HUES6 (cell line): ENCODE data around the gene USE1.

Experiments used
- H3K27ac ChIP-seq: 2 replicates; pipeline ENCODE4 v1.7.0; 2013; ENCODE audit warnings: low read depth, mild to moderate bottlenecking, low read length, inconsistent platforms
- H3K27me3 ChIP-seq: 2 replicates; pipeline ENCODE4 v1.6.1; 2013; ENCODE audit warnings: low read length; ENCODE audit not compliant: control insufficient read depth, insufficient read depth
- H3K36me3 ChIP-seq: 2 replicates; pipeline ENCODE4 v1.6.1; 2013; ENCODE audit warnings: low read length; ENCODE audit not compliant: control insufficient read depth, insufficient read depth
- H3K4me1 ChIP-seq: 2 replicates; pipeline ENCODE4 v1.6.1; 2013; ENCODE audit warnings: low read length; ENCODE audit not compliant: control insufficient read depth, insufficient read depth
- H3K4me3 ChIP-seq: 2 replicates; pipeline ENCODE4 v1.5.1; 2013; ENCODE audit warnings: low read depth, low read length
- H3K9ac ChIP-seq: one replicate; pipeline ENCODE4 v1.6.1; 2013; ENCODE audit warnings: mild to moderate bottlenecking, low read length
- H3K9me3 ChIP-seq: 2 replicates; pipeline ENCODE4 v1.6.1; 2013; ENCODE audit warnings: low read depth, low read length; ENCODE audit not compliant: control insufficient read depth, insufficient read depth

Gene USE1

DNA sequence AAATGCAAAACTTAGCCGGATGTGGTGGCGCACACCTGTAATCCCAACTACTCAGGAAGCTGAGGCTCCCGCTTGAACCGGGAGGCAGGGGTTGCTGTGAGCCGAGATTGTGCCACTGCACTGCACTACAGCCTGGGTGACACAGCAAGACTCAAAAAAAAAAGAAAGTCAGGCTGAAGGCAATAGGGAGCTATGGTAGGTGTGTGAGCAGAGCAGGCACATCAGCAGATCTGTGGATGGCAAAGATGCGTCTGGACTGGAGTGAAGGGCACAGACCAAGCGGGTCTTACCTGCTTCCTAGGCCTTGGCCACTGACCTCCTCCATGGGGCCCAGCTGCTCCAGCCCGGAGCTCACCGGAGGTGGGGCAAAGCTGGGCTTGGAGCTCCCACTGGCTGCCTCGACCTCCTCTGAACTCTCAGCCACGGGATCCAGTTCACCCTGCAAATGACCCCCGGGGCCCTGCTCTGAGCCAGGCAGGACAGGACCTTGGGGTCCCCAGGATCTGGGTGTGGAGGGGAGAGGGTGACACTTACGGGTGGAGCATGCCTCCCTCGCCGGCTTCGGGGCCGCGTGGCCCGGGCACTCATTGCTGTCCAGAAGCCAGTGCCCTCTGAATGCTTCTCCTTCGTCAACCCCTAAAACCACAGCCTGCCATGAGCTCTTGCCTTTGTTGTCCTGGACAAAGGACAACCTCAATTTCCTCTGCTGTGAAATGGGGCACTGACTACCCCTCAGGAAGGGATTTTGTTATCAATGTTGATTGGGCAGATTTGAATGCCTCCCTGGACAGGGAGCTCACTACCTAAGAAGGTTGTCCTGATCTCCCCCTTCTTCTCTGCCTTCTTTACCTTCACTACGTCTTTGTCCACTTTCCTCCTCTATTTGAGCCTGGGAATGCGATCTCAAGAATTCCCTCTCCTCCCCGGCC is 48.8 kb downstream of the USE1 start:
- H3K36me3 ChIP-seq = peaks cover 9% of the 10 kb centered on the region
- peaks cover 10% of the 10 kb centered on the region; the same call in 1 of the 2 replicates for H3K9me3 ChIP-seq
- H3K4me3 ChIP-seq = peak overlapping the region; percentile 5; the same call in 1 of the 2 replicates
- peak overlapping the region; percentile 66 for H3K27ac ChIP-seq
- H3K4me1 ChIP-seq = peaks cover 10% of the 10 kb centered on the region
- peak overlapping the region; percentile 38 for H3K9ac ChIP-seq
- no peaks in the 10 kb centered on the region for H3K27me3 ChIP-seq

DNA sequence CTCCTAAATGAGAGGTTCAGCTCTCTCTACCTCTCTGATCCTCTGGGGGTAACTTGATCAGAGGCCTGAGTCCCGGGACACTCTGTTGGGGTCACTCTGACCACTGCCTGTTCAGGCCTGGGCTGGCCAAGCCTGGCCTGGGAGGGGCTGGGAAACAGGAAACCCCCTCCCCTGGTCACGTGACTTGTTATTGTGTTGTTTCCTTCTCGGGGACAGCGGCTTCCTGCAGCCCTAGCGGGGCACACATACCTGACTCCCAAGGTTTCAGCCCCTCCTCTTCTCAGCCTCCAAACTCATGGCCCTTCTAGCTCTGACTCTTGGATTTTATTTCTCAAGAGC is 49.5 kb downstream of the USE1 start, which contains the start of gene USHBP1:
Gene USHBP1 (minus strand): TSS at position 105 of the 339 bp plus-strand sequence. CDS start 446 bp downstream, outside the sequence.
- no peaks in the 10 kb centered on the region for H3K27me3 ChIP-seq
- peaks cover 9% of the 10 kb centered on the region for H3K36me3 ChIP-seq
- peaks cover 10% of the 10 kb centered on the region for H3K4me1 ChIP-seq
- H3K4me3 ChIP-seq = peak within 1 kb of the TSS; percentile 5; the same call in 1 of the 2 replicates
- peak within 1 kb of the TSS; percentile 38 for H3K9ac ChIP-seq
- peaks cover 4% of the 10 kb centered on the region; the same call in 1 of the 2 replicates for H3K9me3 ChIP-seq
- H3K27ac ChIP-seq = peak within 1 kb of the TSS; percentile 66

DNA sequence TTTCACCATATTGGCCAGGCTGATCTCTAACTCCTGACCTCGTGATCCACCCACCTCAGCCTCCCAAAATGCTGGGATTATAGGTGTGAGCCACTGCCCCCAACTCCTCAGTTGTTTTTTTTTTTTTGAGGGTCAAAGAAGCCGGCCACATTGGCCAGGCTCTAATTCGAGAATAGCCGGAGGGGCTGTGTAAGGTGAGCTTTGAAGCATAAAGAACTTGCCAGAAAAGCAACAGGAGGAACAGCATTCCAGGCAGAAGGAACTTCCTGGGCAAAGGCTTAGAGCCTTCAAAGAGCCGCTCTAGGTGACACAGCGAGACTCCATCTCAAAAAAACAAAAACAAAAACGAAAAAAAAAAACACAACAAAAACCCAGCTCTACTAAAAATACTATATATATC is 50.9 kb downstream of the USE1 start:
- Histone ChIP-seq H3K27me3 (no peaks in the 10 kb centered on the region), H3K4me1 (peaks cover 10% of the 10 kb centered on the region), H3K9ac (no peak overlapping the region), H3K36me3 (peaks cover 15% of the 10 kb centered on the region), H3K9me3 (no peaks in the 10 kb centered on the region), H3K27ac (no peak overlapping the region), H3K4me3 (no peak overlapping the region)

DNA sequence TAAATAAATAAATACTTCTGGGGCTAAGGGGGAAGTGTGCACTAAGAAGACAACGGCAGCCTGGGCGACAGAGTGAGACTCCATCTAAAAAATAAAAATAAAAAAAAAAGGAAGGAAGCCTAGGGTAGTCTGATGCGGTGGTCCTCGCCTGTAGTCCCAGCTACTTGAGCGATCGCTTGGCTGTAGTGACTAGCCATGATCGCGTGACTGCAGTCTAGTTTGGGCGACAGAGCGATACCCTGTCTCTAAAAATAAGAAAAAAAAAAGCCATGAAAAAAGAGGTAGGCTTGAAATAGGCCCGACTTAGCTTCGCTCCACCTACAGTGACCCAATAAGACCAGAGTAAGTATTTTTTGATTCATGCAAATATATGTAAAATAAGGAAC is 51.4 kb downstream of the USE1 start:
- Histone ChIP-seq H3K9me3 (no peaks in the 10 kb centered on the region), H3K9ac (no peak overlapping the region), H3K36me3 (peaks cover 21% of the 10 kb centered on the region), H3K4me3 (0 out of 2 replicates have a peak overlapping the region, but pooled peaks have one; percentile 14), H3K27ac (no peak overlapping the region), H3K4me1 (peaks cover 10% of the 10 kb centered on the region), H3K27me3 (no peaks in the 10 kb centered on the region)

DNA sequence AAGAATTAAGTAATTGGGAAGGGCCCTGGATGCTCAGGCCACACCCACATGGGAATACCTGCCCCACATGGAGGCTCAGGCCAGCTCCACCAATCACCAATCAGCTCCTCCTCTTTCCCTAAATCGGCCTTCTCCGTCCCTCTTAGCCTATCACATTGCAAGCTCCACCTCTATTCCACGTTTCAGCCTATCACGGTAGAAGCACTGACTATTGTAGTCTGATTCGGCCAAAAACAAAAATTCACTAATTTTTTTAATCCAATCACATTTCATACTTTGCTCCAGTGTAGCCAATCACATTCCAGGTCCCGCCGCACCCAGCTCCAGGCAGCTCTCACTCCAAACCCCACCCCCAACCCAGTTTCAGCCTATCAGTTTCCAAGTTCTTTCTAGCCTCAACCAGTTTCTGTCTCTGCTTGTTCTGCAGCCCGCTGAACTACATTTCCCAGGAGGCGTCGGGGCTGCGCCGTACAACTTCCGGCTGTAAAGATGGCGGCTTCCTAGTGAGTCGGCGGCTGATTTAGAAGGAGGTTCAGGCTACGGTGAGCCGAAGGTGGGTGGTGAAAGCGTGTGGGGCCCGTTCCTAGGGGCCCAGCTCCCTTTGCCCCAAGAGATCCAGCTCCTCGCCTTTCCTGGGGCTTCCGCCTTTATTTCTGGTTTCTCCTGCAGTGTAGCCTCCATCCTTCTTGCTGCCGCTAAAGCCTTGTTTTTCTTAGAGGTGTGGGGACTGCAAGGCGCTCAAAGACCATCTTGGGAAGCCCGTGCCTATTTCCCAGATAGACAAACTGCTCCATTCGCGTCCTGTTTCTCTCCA is 52.0 kb downstream of the USE1 start, which contains the start of gene BABAM1:
Gene BABAM1 (plus strand): TSS at position 469 of the 814 bp plus-strand sequence. CDS start 1,364 bp downstream, outside the sequence.
- Histone ChIP-seq H3K27ac (peak within 1 kb of the TSS; percentile 61), H3K27me3 (no peaks in the 10 kb centered on the region), H3K36me3 (peaks cover 27% of the 10 kb centered on the region), H3K4me1 (peaks cover 10% of the 10 kb centered on the region), H3K4me3 (peak within 1 kb of the TSS; percentile 91), H3K9ac (peak within 1 kb of the TSS; percentile 95), H3K9me3 (no peaks in the 10 kb centered on the region)

DNA sequence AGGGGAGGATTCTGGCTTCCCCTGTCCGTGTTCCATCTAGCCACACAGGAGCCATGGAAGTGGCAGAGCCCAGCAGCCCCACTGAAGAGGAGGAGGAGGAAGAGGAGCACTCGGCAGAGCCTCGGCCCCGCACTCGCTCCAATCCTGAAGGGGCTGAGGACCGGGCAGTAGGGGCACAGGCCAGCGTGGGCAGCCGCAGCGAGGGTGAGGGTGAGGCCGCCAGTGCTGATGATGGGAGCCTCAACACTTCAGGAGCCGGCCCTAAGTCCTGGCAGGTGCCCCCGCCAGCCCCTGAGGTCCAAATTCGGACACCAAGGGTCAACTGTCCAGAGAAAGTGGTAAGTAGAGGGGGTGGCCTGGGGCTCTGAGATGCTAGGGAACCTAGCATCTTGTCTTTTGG is 53.6 kb downstream of the USE1 start:
- Histone ChIP-seq H3K27ac (no peak overlapping the region), H3K4me1 (peaks cover 10% of the 10 kb centered on the region), H3K27me3 (no peaks in the 10 kb centered on the region), H3K36me3 (peaks cover 33% of the 10 kb centered on the region), H3K4me3 (no peak overlapping the region), H3K9me3 (no peaks in the 10 kb centered on the region), H3K9ac (no peak overlapping the region)
